Esophagus muscularis mucosa (tissue), 4 donors: ENCODE results near the gene QRICH2. TPM values are rescaled to one million over a fixed set of nuclear protein-coding genes. Genes with fewer than 3 reads are reported as not detected.

Experiments used
- DNase-seq: peaks from one replicate; pipeline ENCODE4 v3.0.0-alpha.2; 2017; ENCODE audit errors: extremely low spot score
- H3K27ac ChIP-seq, 4 donors: fragments of 200-600 bp; sonication (generic); replicated peaks in 1 of 4; 1 replicate in 3 of 4; 2 replicates in 1 of 4; pipeline ENCODE4 v1.5.1; 2016 to 2019; ENCODE audit warnings: mild to moderate bottlenecking in 1 of 4
- H3K27me3 ChIP-seq, 4 donors: fragments of 200-600 bp; sonication (generic); one replicate each; pipeline versions ENCODE4 v1.5.1 to v1.6.0; 2016 to 2019
- H3K36me3 ChIP-seq, 4 donors: fragments of 200-600 bp; sonication (generic); one replicate each; pipeline ENCODE4 v1.5.1; 2016 to 2019
- H3K4me1 ChIP-seq, 4 donors: fragments of 200-600 bp; sonication (generic); one replicate each; pipeline ENCODE4 v1.5.1; 2016 to 2019
- H3K4me3 ChIP-seq, 4 donors: fragments of 200-600 bp; sonication (generic); 1 replicate in 2 of 4; 2 replicates in 2 of 4; pipeline ENCODE4 v1.5.1; 2016 to 2019; ENCODE audit warnings: mild to moderate bottlenecking in 4 of 4, moderate library complexity in 1 of 4
- H3K9me3 ChIP-seq, 4 donors: fragments of 200-600 bp; sonication (generic); 1 replicate in 3 of 4; 2 replicates in 1 of 4; pipeline ENCODE4 v1.5.1; 2016 to 2019
- EP300 ChIP-seq: sonication (generic); formaldehyde crosslinking; IDR thresholded peaks from one replicate; pipeline ENCODE4 v1.6.1; 2017; ENCODE audit warnings: antibody characterized with exemption
- POLR2A ChIP-seq: fragments of 450-650 bp; IDR thresholded peaks from one replicate; pipeline ENCODE4 v1.6.1; 2017; ENCODE audit warnings: antibody characterized with exemption, moderate library complexity, mild to moderate bottlenecking, low read depth
- POLR2AphosphoS5 ChIP-seq, 2 donors: sonication (generic); formaldehyde crosslinking; IDR thresholded peaks; one replicate each; pipeline ENCODE4 v1.6.1; 2017; ENCODE audit warnings: antibody characterized with exemption in 2 of 2
- WGBS: methylation state at CpG from one replicate; pipeline ENCODE4 v1.1.5; 2018; 5-methylcytosine and 5-hydroxymethylcytosine counted together
- intact Hi-C: fragments of 100-400 bp; cut with DNase I; formaldehyde crosslinking; loops from one replicate; pipeline ENCODE4 v1.15.1; 2023
- total RNA-seq, 4 donors: library from RNA; depleted of rRNA; stranded (reverse); fragments of >200 nt; gene quantifications; one replicate each; pipeline versions ENCODE4 v1.1.0 to v1.2.1, GENCODE V29; 2016
- TF ChIP-seq, protein P1 (sequence below), 3 experiments: fragments of 200-600 bp in 2 of 3; fragments of 450-650 bp in 1 of 3; sonication (generic) in 2 of 3; IDR thresholded peaks; one replicate each; pipeline ENCODE4 v1.5.1; 2017 to 2019; ENCODE audit warnings: antibody characterized with exemption in 3 of 3, mild to moderate bottlenecking in 2 of 3, moderate library complexity in 1 of 3

Gene QRICH2
- total RNA-seq, 4 donors from 2014 or later = 1.7 to 2.6 (median 2.1) TPM

DNA sequence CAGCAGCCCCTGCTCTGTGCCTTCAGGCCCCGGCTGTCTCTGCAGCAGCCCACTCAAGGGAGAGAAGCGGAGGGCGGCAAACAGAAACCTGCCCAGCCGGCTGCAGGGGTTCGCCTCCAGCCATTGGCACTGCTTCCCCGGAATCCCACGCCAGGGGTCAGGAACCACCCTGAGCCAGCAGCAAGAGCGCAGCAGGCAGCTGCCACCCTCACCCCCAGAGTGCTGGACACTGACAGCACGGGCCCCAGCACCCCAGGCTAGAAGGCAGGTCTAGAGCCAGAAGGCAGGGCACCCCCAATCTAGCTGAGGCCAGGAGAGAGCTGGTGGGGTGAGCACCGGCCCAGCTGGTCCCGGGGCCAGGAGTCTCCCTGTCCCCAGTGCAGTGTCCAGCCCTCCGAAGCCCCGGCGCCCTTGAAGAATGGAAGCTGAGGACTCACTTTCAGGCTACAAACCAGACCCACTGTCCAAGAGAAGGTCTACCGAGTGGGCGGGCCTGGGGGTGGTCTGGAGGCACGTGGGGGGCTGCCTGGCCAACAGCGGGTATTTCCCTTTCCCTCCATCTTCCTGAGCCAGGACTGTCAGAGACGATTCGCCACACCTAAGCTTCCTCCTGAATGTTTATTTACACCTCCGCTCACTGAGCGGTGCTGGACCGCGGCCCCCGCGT is 34.5 kb downstream of the QRICH2 start:
- intact Hi-C loops = loop anchor here (5.0 kb wide), 1 partner anchor 36 kb away; no protein-coding TSS in a partner anchor
- no peaks in the 10 kb centered on the region for H3K27me3 ChIP-seq
- TF ChIP-seq POLR2A (no peak), POLR2AphosphoS5 (IDR thresholded peaks at IDR 0.05) (no peak)
- peaks cover 39 to 58% (median 51%) of the 10 kb centered on the region in 4 donors for H3K4me1 ChIP-seq
- WGBS = 41% methylated on average over 4 of the region's 26 CpGs
- no peaks in the 10 kb centered on the region for H3K9me3 ChIP-seq
- peaks cover 0 to 40% (median 23%) of the 10 kb centered on the region in 4 donors for H3K36me3 ChIP-seq
- no peak for DNase-seq
- no peak overlapping the region for H3K27ac ChIP-seq
- no peak overlapping the region for H3K4me3 ChIP-seq

DNA sequence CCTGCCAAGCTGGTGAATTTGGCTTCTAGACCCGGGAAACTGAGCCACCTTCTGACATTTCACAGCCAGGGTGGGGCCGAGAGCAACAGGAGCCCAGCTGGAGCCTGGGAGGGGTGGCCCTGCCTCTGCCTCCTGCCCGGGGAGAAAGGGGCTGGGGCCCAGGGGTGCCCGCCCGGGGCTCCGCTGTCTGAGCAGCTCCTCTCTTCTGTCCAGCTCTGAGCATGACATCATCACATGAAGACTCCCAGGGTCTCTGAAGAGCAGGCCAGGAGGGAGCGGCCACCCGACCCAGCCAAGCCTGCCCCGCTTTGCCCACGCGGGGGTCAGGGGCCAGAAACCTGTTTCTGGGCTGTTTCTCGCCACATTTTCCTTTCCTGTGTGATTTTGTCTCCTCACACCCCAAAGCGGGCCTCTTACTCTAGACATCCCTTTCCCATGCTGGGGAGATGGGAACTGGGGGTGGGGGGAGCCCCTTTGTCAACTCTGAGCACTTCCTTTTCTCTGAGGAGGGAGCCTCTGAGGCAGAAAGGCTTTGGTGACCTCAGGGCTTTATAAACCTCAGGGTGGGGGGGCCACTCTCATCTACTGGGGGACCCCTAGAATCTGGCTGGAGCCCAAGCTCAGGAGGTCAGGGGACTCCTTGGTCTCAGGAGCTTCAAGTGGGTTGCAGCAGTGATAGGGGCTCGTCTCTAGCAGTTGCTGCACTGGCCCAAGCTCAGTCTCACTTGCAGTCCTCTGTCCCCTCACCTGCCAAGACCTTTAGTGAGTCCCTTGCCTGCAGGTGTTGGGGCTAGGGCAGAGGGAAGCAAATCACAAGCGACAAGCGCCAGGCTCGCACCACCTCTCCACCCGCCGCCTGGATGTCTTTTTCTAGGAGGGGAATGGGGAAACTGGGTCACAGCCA is 35.3 kb downstream of the QRICH2 start:
- intact Hi-C loops = loop anchor here (5.0 kb wide), 1 partner anchor 35 kb away; no protein-coding TSS in a partner anchor
- Histone ChIP-seq H3K9me3 (no peaks in the 10 kb centered on the region), H3K4me1 (peaks cover 47 to 65% (median 59%) of the 10 kb centered on the region in 4 donors), H3K27ac (peak overlapping the region; percentile 42 to 62 (median 50)), H3K27me3 (no peaks in the 10 kb centered on the region), H3K36me3 (peaks cover 0 to 35% (median 23%) of the 10 kb centered on the region in 4 donors), H3K4me3 (peak overlapping the region; percentile 20 to 55 (median 34))
- DNase-seq = no peak
- 68% methylated on average over 14 of the region's 19 CpGs for WGBS
- TF ChIP-seq EP300 (no peak), POLR2A (no peak), POLR2AphosphoS5 (IDR thresholded peaks at IDR 0.05) (no peak)
- TF ChIP-seq, protein P1, sequence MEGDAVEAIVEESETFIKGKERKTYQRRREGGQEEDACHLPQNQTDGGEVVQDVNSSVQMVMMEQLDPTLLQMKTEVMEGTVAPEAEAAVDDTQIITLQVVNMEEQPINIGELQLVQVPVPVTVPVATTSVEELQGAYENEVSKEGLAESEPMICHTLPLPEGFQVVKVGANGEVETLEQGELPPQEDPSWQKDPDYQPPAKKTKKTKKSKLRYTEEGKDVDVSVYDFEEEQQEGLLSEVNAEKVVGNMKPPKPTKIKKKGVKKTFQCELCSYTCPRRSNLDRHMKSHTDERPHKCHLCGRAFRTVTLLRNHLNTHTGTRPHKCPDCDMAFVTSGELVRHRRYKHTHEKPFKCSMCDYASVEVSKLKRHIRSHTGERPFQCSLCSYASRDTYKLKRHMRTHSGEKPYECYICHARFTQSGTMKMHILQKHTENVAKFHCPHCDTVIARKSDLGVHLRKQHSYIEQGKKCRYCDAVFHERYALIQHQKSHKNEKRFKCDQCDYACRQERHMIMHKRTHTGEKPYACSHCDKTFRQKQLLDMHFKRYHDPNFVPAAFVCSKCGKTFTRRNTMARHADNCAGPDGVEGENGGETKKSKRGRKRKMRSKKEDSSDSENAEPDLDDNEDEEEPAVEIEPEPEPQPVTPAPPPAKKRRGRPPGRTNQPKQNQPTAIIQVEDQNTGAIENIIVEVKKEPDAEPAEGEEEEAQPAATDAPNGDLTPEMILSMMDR (IDR thresholded peaks at IDR 0.05) = no peak

DNA sequence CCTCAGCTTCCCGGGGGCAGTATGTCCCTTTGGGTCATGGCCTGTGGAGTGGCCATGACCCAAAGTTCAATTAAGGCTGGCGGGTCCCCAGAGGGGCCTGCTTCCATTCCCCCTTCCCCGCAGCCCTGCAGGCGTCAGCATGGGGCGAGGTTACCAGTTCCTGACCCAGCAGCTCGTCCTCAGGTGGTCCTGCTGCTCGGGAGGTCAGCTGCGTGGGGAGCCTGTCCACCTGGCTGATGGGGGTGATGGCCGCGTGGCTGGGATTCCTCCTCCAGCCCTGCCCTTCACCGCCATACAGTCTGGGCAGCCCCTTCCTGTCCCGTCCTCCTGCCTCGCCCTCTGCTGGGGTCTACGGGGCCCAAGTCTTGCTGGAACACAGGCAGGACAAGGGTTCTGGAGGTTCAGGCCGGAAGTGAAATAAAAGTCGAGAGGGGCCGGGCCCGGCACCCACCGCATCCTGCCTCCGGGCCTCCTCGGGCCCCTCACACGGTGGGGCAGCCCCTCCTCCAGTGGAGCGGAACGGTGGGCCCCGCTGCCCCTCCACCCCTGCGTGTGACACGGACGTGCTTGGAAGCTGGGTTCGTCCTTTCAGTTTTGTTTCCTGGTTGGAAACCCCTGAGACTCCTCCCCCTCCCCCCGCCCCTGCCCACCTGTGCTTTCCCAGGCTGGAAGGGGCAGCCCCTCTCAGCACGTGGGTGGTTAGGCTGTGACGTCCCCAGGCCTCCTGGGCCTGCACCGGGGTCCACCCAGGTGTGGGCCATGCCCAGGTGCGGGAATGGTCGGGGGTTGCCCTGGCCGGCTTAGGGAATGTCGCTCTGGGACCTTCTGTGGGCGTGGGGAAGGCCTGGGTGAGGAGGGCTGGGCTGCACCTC is 36.2 kb downstream of the QRICH2 start:
- no peak for DNase-seq
- peaks cover 56 to 74% (median 68%) of the 10 kb centered on the region in 4 donors for H3K4me1 ChIP-seq
- intact Hi-C loops = loop anchor here (5.0 kb wide), 1 partner anchor 35 kb away; no protein-coding TSS in a partner anchor
- no peaks in the 10 kb centered on the region for H3K9me3 ChIP-seq
- peak overlapping the region; percentile 42 to 62 (median 50) for H3K27ac ChIP-seq
- H3K36me3 ChIP-seq = peaks cover 0 to 34% (median 23%) of the 10 kb centered on the region in 4 donors
- H3K27me3 ChIP-seq = no peaks in the 10 kb centered on the region
- 48% methylated on average over 15 of the region's 38 CpGs for WGBS
- TF ChIP-seq EP300 = no peak
- peak in 1 of 2 donors; percentile 31 for TF ChIP-seq POLR2AphosphoS5 (IDR thresholded peaks at IDR 0.05)
- no peak for TF ChIP-seq POLR2A
- peak overlapping the region; percentile 20 to 55 (median 34) for H3K4me3 ChIP-seq

DNA sequence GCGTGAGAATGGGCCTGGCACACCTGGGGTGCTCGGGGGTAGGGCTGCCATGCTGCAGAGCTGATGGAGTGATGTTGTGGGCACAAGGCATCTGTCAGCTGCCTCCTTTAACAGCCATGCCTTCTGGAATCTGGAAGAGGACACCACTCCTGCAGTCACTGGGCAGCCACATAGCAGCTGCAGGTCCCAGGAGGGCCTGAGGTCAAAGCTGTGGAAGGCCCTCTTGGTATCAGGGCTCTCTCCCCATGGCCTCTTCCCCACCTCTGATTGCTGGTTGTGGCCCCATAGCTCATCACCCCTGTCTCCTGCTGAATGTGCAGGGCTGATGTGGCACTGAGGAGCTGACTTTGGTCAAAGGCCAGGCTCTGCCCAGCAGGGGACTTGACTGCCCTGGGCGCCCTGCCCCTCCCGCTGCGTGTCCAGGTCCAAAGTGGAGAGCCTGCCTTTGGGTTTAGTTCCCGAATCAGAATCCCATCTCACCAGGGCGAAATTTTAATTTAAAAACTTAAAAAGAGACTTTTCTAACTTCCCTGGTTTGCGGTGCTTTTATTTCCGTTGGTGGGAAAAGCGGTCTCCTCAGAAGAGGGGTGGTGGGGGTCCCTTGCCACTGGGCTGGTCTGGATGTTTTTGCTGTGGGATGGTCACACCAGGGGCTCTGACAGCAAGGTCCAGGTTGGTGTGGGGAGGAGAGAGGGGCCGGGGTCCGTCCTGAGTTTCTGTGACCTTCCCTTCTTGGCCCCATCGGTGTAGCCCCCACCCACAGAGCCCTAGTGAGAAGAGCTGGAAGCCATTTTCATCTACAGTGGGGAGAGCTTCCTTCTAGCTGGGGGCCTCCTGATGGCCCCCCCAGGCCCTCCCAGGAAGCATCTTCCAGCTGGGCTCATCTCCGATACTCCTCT is 37.1 kb downstream of the QRICH2 start:
- peaks cover 0 to 26% (median 23%) of the 10 kb centered on the region in 4 donors for H3K36me3 ChIP-seq
- H3K4me3 ChIP-seq = peak overlapping the region in 2 of 4 donors; percentile 35 to 55
- 86% methylated on average over 13 of the region's 14 CpGs for WGBS
- TF ChIP-seq POLR2A (no peak), POLR2AphosphoS5 (IDR thresholded peaks at IDR 0.05) (no peak), EP300 (no peak)
- TF ChIP-seq, protein P1 (IDR thresholded peaks at IDR 0.05) = no peak
- intact Hi-C loops = loop anchor here (5.0 kb wide), 1 partner anchor 34 kb away; no protein-coding TSS in a partner anchor
- peaks cover 61 to 83% (median 77%) of the 10 kb centered on the region in 4 donors for H3K4me1 ChIP-seq
- H3K27ac ChIP-seq = peak overlapping the region in 2 of 4 donors; percentile 52 to 62
- DNase-seq = no peak
- no peaks in the 10 kb centered on the region for H3K27me3 ChIP-seq
- no peaks in the 10 kb centered on the region for H3K9me3 ChIP-seq
